ENCODE measurements around the gene ELP5.

DNA sequence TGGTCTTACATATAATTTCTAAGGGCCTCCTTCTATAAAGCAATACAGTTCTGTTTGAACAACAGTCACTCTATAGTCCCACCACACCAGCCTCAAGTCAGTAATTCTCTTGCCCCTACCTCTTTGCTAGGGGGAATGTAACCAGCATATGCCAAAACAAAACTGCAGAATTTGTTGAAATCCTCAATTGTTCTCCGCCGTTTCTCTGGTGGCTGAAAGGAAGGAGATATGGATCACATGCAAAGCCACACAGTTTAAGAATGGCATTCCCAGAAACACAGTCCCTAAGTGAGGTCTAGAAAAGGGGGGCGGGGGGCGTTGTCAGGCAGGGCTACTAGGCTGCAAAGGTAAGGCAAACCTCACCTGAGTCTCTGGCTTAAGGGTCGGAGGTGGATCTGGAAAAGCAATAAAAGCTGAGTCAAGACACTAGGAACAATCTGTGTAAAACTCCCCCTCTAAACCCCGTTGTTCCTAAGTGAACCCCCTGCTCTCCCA, 14.7 kb upstream of the ELP5 start:
- TF ChIP-seq SNAI2 (CRISPR knock-in tag; IDR thresholded peaks at IDR 0.05): no peak
- no peak for TF ChIP-seq TCF4 (CRISPR knock-in tag; IDR thresholded peaks at IDR 0.05; ENCODE audit: borderline replicate concordance)
- TF ChIP-seq RARB (CRISPR knock-in tag; IDR thresholded peaks at IDR 0.05): no peak
- no peak for TF ChIP-seq ZFP30 (CRISPR knock-in tag; IDR thresholded peaks at IDR 0.05)
- no peak for TF ChIP-seq OSR1 (CRISPR knock-in tag; IDR thresholded peaks at IDR 0.05)
- TF ChIP-seq ZFP3 (CRISPR knock-in tag; IDR thresholded peaks at IDR 0.05): no peak
- TF ChIP-seq, protein P1, sequence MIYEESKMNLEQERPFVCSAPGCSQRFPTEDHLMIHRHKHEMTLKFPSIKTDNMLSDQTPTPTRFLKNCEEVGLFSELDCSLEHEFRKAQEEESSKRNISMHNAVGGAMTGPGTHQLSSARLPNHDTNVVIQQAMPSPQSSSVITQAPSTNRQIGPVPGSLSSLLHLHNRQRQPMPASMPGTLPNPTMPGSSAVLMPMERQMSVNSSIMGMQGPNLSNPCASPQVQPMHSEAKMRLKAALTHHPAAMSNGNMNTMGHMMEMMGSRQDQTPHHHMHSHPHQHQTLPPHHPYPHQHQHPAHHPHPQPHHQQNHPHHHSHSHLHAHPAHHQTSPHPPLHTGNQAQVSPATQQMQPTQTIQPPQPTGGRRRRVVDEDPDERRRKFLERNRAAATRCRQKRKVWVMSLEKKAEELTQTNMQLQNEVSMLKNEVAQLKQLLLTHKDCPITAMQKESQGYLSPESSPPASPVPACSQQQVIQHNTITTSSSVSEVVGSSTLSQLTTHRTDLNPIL (CRISPR knock-in tag; IDR thresholded peaks at IDR 0.05; ENCODE audit: low read depth): no peak
- TF ChIP-seq ZNF565 (CRISPR knock-in tag; conservative IDR thresholded peaks at IDR 0.05; ENCODE audit: low read depth): no peak
- TF ChIP-seq, protein P2, sequence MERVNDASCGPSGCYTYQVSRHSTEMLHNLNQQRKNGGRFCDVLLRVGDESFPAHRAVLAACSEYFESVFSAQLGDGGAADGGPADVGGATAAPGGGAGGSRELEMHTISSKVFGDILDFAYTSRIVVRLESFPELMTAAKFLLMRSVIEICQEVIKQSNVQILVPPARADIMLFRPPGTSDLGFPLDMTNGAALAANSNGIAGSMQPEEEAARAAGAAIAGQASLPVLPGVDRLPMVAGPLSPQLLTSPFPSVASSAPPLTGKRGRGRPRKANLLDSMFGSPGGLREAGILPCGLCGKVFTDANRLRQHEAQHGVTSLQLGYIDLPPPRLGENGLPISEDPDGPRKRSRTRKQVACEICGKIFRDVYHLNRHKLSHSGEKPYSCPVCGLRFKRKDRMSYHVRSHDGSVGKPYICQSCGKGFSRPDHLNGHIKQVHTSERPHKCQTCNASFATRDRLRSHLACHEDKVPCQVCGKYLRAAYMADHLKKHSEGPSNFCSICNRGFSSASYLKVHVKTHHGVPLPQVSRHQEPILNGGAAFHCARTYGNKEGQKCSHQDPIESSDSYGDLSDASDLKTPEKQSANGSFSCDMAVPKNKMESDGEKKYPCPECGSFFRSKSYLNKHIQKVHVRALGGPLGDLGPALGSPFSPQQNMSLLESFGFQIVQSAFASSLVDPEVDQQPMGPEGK (CRISPR knock-in tag; IDR thresholded peaks at IDR 0.05; ENCODE audit: borderline replicate concordance): no peak
- TF ChIP-seq ESRRG (CRISPR knock-in tag; IDR thresholded peaks at IDR 0.05): no peak
- TF ChIP-seq, protein P3, sequence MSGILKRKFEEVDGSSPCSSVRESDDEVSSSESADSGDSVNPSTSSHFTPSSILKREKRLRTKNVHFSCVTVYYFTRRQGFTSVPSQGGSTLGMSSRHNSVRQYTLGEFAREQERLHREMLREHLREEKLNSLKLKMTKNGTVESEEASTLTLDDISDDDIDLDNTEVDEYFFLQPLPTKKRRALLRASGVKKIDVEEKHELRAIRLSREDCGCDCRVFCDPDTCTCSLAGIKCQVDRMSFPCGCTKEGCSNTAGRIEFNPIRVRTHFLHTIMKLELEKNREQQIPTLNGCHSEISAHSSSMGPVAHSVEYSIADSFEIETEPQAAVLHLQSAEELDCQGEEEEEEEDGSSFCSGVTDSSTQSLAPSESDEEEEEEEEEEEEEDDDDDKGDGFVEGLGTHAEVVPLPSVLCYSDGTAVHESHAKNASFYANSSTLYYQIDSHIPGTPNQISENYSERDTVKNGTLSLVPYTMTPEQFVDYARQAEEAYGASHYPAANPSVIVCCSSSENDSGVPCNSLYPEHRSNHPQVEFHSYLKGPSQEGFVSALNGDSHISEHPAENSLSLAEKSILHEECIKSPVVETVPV (CRISPR knock-in tag; IDR thresholded peaks at IDR 0.05): no peak
- TF ChIP-seq ARNTL (CRISPR knock-in tag; IDR thresholded peaks at IDR 0.05; ENCODE audit: borderline replicate concordance, low read depth): no peak
- no peak for TF ChIP-seq BACH2 (CRISPR knock-in tag; IDR thresholded peaks at IDR 0.05; ENCODE audit: borderline replicate concordance)
- TF ChIP-seq ZNF70 (CRISPR knock-in tag; IDR thresholded peaks at IDR 0.05): no peak

Data from SK-N-SH treated with all-trans-retinoic acid at 6 μM for 48 hours (cell line).